ENCODE measurements around the gene DYSF.

DNA sequence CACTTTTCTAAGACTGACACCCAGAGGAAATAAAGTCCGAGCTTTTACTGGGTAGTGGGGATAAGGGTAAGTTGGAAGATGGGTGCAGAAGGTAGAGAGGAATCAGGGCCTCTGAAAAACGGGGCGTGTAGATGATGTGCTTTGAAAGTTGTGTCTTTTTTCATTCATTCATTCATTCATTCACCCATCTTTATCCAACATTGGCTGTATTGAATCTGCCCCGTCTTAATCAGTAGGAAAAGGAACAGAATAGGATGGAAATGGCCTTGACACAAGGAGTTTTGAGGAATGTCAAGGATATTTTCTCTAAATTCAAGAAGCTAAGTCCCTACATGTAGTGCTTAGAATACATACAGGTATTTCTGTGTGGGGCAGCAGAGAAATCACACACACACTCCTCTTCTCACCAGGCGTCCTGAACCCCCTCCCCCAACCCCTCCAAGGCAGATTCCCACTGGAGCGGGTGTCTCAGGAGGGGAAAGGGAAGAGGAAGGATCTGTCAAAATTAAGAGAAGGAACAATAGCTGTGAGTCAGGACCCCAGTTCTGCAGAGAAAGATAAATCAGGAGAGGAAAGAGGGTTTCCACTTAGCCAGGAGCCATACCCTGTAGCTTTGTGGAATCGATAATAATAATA, 13.9 kb downstream of the DYSF start:
- TF ChIP-seq CHD2 (IDR thresholded peaks at IDR 0.05; ENCODE audit: low read length, partially characterized antibody): no peak
- TF ChIP-seq, protein P1, sequence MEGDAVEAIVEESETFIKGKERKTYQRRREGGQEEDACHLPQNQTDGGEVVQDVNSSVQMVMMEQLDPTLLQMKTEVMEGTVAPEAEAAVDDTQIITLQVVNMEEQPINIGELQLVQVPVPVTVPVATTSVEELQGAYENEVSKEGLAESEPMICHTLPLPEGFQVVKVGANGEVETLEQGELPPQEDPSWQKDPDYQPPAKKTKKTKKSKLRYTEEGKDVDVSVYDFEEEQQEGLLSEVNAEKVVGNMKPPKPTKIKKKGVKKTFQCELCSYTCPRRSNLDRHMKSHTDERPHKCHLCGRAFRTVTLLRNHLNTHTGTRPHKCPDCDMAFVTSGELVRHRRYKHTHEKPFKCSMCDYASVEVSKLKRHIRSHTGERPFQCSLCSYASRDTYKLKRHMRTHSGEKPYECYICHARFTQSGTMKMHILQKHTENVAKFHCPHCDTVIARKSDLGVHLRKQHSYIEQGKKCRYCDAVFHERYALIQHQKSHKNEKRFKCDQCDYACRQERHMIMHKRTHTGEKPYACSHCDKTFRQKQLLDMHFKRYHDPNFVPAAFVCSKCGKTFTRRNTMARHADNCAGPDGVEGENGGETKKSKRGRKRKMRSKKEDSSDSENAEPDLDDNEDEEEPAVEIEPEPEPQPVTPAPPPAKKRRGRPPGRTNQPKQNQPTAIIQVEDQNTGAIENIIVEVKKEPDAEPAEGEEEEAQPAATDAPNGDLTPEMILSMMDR (IDR thresholded peaks at IDR 0.05): no peak
